ENCODE data around the gene ZNF556. TPM values are rescaled to one million over a fixed set of nuclear protein-coding genes. Genes with fewer than 3 reads are reported as not detected.
A peak's percentile ranks its signal among the peaks of the same experiment; 100 is the strongest.

The ZNF556 gene
- 1.3 TPM for total RNA-seq
- polyA plus RNA-seq = 0.08 TPM

GRCh38 chr19:2867025-2867991, at the start of gene ZNF556:
Gene ZNF556 (plus strand): TSS chr19:2867335. CDS start chr19:2867422, 87 bp downstream.
- 81% methylated on average over 36 of the region's 36 CpGs for WGBS
- H3K27ac ChIP-seq (ENCODE audit: low read depth) = no peak within 1 kb of the TSS
- no peak for DNase-seq (ENCODE audit: extremely low spot score)
- no peaks in the 10 kb centered on the region for H3K36me3 ChIP-seq (ENCODE audit: insufficient read depth)
- H3K4me3 ChIP-seq (ENCODE audit: low read depth, low read length) = no peak within 1 kb of the TSS
- no peaks in the 10 kb centered on the region for H3K4me1 ChIP-seq (ENCODE audit: insufficient read depth)

GRCh38 chr19:2819540-2820111, 47.5 kb upstream of the ZNF556 start, which contains the start of gene ZNF554:
Gene ZNF554 (plus strand): TSS chr19:2819868. CDS start chr19:2820072, 204 bp downstream.
- DNase-seq (ENCODE audit: extremely low spot score) = peak; percentile 73
- WGBS = under 1% methylated on average over 64 of the region's 64 CpGs
- Histone ChIP-seq H3K27ac (ENCODE audit: low read depth) (no peak within 1 kb of the TSS), H3K36me3 (ENCODE audit: insufficient read depth) (no peaks in the 10 kb centered on the region), H3K4me1 (ENCODE audit: insufficient read depth) (no peaks in the 10 kb centered on the region), H3K4me3 (ENCODE audit: low read depth, low read length) (peak within 1 kb of the TSS; percentile 97)

- H3K4me3 ChIP-seq (ENCODE audit: low read depth, low read length) = peak overlapping the region; percentile 97
- H3K4me1 ChIP-seq (ENCODE audit: insufficient read depth) = no peaks in the 10 kb centered on the region
- H3K36me3 ChIP-seq (ENCODE audit: insufficient read depth) = no peaks in the 10 kb centered on the region
- WGBS = 2% methylated on average over 36 of the region's 36 CpGs
- no peak overlapping the region for H3K27ac ChIP-seq (ENCODE audit: low read depth)
- DNase-seq (ENCODE audit: extremely low spot score) = no peak
Measured at GRCh38 chr19:2820112-2820702, 46.9 kb upstream of the ZNF556 start.

GRCh38 chr19:2822846-2823245, 44.3 kb upstream of the ZNF556 start:
- H3K36me3 ChIP-seq (ENCODE audit: insufficient read depth) = no peaks in the 10 kb centered on the region
- H3K4me1 ChIP-seq (ENCODE audit: insufficient read depth) = no peaks in the 10 kb centered on the region
- 93% methylated on average over 5 of the region's 5 CpGs for WGBS
- no peak overlapping the region for H3K27ac ChIP-seq (ENCODE audit: low read depth)
- no peak for DNase-seq (ENCODE audit: extremely low spot score)
- H3K4me3 ChIP-seq (ENCODE audit: low read depth, low read length) = no peak overlapping the region

- H3K36me3 ChIP-seq (ENCODE audit: insufficient read depth) = no peaks in the 10 kb centered on the region
Measured at GRCh38 chr19:2823646-2824045, 43.5 kb upstream of the ZNF556 start.

GRCh38 chr19:2824129-2824528, 43.0 kb upstream of the ZNF556 start:
- WGBS = 73% methylated on average over 8 of the region's 8 CpGs
- Histone ChIP-seq H3K4me3 (ENCODE audit: low read depth, low read length) (no peak overlapping the region), H3K36me3 (ENCODE audit: insufficient read depth) (no peaks in the 10 kb centered on the region), H3K4me1 (ENCODE audit: insufficient read depth) (no peaks in the 10 kb centered on the region), H3K27ac (ENCODE audit: low read depth) (no peak overlapping the region)
- DNase-seq (ENCODE audit: extremely low spot score) = no peak

More at GRCh38 chr19:2823646-2824045, 43.5 kb upstream of the ZNF556 start:
- no peak overlapping the region for H3K27ac ChIP-seq (ENCODE audit: low read depth)
- no peak overlapping the region for H3K4me3 ChIP-seq (ENCODE audit: low read depth, low read length)
- no peak for DNase-seq (ENCODE audit: extremely low spot score)
- 83% methylated on average over 9 of the region's 9 CpGs for WGBS
- no peaks in the 10 kb centered on the region for H3K4me1 ChIP-seq (ENCODE audit: insufficient read depth)

GRCh38 chr19:2827022-2827421, 40.1 kb upstream of the ZNF556 start:
- Histone ChIP-seq H3K4me3 (ENCODE audit: low read depth, low read length) (no peak overlapping the region), H3K36me3 (ENCODE audit: insufficient read depth) (no peaks in the 10 kb centered on the region), H3K27ac (ENCODE audit: low read depth) (no peak overlapping the region), H3K4me1 (ENCODE audit: insufficient read depth) (no peaks in the 10 kb centered on the region)
- no peak for DNase-seq (ENCODE audit: extremely low spot score)
- 97% methylated on average over 2 of the region's 2 CpGs for WGBS

GRCh38 chr19:2827840-2828489, 39.2 kb upstream of the ZNF556 start:
- no peaks in the 10 kb centered on the region for H3K36me3 ChIP-seq (ENCODE audit: insufficient read depth)
- H3K4me3 ChIP-seq (ENCODE audit: low read depth, low read length) = no peak overlapping the region
- no peak for DNase-seq (ENCODE audit: extremely low spot score)
- no peaks in the 10 kb centered on the region for H3K4me1 ChIP-seq (ENCODE audit: insufficient read depth)
- H3K27ac ChIP-seq (ENCODE audit: low read depth) = no peak overlapping the region
- WGBS = 96% methylated on average over 13 of the region's 13 CpGs

GRCh38 chr19:2834294-2834871, 32.8 kb upstream of the ZNF556 start:
- Histone ChIP-seq H3K36me3 (ENCODE audit: insufficient read depth) (peaks cover 6% of the 10 kb centered on the region), H3K4me3 (ENCODE audit: low read depth, low read length) (no peak overlapping the region), H3K27ac (ENCODE audit: low read depth) (no peak overlapping the region), H3K4me1 (ENCODE audit: insufficient read depth) (no peaks in the 10 kb centered on the region)
- no peak for DNase-seq (ENCODE audit: extremely low spot score)
- WGBS = 99% methylated on average over 19 of the region's 19 CpGs

- no peaks in the 10 kb centered on the region for H3K4me1 ChIP-seq (ENCODE audit: insufficient read depth)
- H3K27ac ChIP-seq (ENCODE audit: low read depth) = no peak overlapping the region
- peaks cover 6% of the 10 kb centered on the region for H3K36me3 ChIP-seq (ENCODE audit: insufficient read depth)
- no peak overlapping the region for H3K4me3 ChIP-seq (ENCODE audit: low read depth, low read length)
- no peak for DNase-seq (ENCODE audit: extremely low spot score)
- 88% methylated on average over 4 of the region's 4 CpGs for WGBS
Measured at GRCh38 chr19:2837430-2837829, 29.7 kb upstream of the ZNF556 start.

- under 1% methylated on average over 106 of the region's 106 CpGs for WGBS
- no peaks in the 10 kb centered on the region for H3K4me1 ChIP-seq (ENCODE audit: insufficient read depth)
Measured at GRCh38 chr19:2840794-2841791, 26.0 kb upstream of the ZNF556 start, which contains the start of gene ZNF555. Gene ZNF555 (plus strand): TSS chr19:2841475. CDS start chr19:2841573, 98 bp downstream.

More at GRCh38 chr19:2840794-2841791, 26.0 kb upstream of the ZNF556 start, which contains the start of gene ZNF555:
- peak within 1 kb of the TSS; percentile 89 for H3K27ac ChIP-seq (ENCODE audit: low read depth)
- H3K36me3 ChIP-seq (ENCODE audit: insufficient read depth) = no peaks in the 10 kb centered on the region
- DNase-seq (ENCODE audit: extremely low spot score) = peak; percentile 99
- H3K4me3 ChIP-seq (ENCODE audit: low read depth, low read length) = peak within 1 kb of the TSS; percentile 96

Data from urinary bladder (tissue), 4 donors.